GM12865 (cell line): ENCODE measurements around the gene ADCY5.

ENCODE experiments used
- DNase-seq: peaks from one replicate; pipeline ENCODE4 v3.0.0; 2010; ENCODE audit warnings: low read depth
- H3K4me3 ChIP-seq: 2 replicates; pipeline ENCODE4 v1.5.1; 2011; ENCODE audit warnings: mild to moderate bottlenecking, low read depth, low read length, control low read depth
- TF ChIP-seq, protein P1 (sequence below): IDR thresholded peaks from 2 replicates; pipeline ENCODE4 v1.5.1; 2011; ENCODE audit warnings: low read length, control low read depth, low read depth, inconsistent platforms; ENCODE audit not compliant: insufficient read depth; ENCODE audit errors: missing control alignments

ADCY5 gene

DNA sequence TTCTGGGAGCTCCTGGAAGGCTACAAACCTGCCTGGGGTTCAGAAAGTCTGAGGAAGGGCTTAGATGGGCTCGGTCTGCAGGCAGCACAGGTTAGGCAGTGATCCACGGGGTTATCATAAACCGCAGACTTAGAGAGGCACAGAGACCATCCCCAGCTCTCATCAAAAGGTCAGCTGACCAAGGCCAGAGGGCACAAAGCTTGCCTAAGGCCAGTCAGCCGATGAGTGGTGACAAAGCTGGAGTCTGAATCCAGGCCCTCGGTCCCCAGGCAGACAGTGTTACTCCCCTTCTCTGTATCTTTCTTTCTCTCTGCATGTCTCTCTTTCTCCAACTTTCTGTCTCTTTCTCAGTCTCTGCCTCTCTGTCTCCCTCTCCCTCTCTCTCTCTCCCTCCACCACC lies 56.5 kb downstream of the ADCY5 start:
- no peak overlapping the region for H3K4me3 ChIP-seq
- TF ChIP-seq, protein P1, sequence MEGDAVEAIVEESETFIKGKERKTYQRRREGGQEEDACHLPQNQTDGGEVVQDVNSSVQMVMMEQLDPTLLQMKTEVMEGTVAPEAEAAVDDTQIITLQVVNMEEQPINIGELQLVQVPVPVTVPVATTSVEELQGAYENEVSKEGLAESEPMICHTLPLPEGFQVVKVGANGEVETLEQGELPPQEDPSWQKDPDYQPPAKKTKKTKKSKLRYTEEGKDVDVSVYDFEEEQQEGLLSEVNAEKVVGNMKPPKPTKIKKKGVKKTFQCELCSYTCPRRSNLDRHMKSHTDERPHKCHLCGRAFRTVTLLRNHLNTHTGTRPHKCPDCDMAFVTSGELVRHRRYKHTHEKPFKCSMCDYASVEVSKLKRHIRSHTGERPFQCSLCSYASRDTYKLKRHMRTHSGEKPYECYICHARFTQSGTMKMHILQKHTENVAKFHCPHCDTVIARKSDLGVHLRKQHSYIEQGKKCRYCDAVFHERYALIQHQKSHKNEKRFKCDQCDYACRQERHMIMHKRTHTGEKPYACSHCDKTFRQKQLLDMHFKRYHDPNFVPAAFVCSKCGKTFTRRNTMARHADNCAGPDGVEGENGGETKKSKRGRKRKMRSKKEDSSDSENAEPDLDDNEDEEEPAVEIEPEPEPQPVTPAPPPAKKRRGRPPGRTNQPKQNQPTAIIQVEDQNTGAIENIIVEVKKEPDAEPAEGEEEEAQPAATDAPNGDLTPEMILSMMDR, result no peak
- no peak for DNase-seq

DNA sequence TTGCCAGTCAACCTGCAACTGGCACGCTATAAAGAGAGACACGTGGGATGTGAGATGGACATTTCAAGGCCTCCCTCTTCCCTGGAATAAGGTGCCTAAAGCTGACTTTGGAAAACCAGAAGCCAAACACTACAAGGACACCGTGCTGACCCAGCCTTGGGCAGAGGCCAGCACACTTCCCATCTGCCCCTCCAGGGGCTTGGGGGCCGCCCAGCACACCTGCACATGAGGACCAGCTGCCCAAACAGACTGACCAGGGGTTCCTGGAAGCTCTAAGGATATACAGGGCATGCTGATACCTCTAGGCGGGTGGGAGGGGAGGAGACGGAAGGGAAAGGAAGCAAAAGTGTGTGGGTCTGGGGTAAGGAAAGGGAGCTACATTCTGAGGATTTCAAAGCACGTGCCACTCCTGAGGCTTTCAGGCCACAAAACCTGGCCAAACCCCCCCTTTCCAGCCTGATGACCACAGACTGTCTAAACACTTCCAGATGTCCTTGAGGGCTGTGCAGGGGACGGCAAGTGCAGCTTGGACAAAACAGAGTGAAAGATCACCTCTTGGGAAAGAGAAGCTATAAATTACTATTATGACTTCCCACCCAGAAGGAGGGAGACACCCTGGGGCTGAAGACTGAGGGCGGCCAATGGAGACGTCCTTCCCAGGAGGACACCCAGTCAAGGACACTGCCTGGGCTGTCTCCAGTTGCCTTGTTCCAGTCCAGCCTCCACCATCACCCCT lies 57.9 kb downstream of the ADCY5 start:
- TF ChIP-seq, protein P1, result no peak
- H3K4me3 ChIP-seq, result no peak overlapping the region
- no peak for DNase-seq

DNA sequence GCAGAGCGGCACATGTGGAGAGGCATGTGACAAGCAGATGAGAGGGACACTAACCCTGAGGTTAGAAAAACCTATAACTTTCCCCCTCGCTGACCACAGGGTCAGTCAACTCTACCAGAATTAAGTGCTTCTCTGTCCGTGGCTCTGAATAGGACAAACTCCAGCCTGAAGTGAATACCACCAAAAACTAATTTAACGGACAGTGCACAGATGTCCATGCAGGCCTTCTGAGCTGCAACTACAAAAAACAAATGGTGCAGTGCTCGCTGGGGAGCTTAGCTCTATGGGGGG lies 59.3 kb downstream of the ADCY5 start:
- TF ChIP-seq, protein P1, result no peak
- no peak overlapping the region for H3K4me3 ChIP-seq
- no peak for DNase-seq

DNA sequence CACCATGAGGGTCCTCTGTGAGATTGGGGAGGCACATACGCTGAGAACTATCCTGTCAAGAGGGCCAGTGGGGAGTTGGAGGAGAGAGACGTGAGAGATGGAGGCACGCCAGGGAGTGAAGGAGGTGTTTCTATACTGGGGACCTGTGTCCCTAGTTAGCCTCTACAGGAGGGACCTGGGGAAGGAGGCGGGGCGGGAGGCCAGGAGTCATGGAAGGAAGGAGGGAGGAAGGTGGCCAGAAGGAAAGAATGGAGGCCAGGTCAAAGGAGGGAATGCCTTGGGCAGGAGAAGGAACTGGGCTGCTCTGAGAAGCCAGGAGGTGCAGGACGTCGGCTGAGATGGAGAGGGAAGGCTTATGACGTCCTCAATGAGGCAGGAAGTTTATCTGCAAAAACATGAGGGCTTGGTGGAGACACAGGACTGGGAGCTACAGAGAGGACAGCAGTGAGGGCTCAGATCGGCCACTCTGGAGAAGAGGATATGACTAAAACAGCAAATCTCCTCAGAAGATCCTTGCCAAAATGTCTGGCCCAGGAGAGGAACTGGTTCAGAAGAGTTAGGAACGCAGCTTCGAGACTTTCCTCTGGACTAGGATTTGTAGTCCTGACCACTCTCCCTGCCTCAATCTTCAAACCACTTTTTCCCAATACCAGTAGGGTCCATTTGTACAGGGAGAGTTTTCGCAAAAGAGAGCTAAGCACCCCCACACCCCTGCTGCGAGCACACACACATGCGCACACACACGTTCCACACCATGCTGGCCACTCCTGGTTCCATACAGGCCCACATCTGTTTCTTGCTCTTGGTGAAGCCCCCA lies 59.9 kb downstream of the ADCY5 start:
- no peak overlapping the region for H3K4me3 ChIP-seq
- TF ChIP-seq, protein P1, result no peak
- DNase-seq, result no peak

DNA sequence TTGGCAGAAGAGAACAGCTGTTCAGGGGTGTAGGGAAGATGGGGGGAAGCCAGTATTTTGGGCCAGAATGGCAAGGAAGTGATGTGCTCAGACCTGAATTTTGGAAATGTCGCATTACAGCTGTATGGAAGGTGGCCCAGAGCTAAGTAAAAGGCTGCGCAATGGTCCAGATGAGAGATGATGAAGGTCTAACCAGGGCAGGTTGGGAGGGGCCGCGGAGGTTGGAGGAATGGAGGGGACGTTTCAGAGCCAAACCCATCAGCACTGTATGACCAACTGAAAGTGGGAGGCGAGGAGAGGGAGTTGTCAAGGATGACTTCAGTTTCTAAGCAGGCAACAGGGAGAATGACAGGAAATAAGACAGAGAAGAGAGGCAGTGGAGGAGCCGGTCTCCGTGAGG lies 60.8 kb downstream of the ADCY5 start:
- DNase-seq, result no peak
- H3K4me3 ChIP-seq, result no peak overlapping the region
- TF ChIP-seq, protein P1, result no peak

DNA sequence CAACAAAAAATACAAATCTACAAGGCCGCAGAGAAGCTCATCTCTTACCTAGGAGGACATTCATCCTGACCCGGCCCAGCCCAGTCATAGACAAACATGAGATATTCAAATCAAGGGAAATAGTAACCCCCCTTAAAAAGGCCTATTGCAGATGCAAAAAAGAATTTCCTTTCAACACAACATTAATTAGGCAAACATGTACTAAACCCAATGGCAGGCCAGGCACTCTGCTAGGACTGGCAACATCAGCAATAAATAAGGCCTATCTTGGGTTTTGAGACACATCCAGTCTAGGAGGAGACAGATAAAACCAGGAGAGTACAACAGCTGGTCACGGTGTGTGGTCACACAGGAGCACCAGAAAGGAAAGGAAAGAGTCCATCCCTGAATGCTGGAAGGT lies 61.4 kb downstream of the ADCY5 start:
- TF ChIP-seq, protein P1, result no peak
- no peak overlapping the region for H3K4me3 ChIP-seq
- DNase-seq, result no peak

DNA sequence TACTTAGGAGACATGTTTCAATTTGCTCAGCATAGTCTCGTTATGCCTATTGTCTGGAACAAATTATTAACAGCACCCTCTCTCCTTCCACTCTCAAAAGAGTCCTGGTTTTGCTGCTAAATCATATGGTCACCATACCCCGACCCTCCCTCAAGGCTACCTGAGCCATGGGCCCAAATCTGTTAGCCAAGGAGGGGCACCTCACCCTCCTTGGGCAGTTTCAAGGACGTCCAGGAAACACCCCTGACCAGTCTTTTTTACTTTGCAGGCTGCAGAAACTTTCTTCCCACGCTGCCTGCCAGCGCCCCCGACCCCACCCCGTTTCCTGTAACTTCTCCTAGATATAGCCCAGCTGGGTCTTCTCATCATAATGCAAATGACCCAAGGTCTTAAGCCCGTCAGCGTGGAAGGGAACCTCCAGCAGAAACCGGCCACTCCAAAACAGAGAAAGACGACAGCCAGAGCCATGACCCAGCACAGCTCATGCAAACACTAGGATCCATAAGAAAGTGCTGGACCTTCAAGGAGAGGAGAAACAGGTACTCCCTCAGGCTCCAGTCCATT lies 62.3 kb downstream of the ADCY5 start:
- no peak for DNase-seq
- no peak overlapping the region for H3K4me3 ChIP-seq
- TF ChIP-seq, protein P1, result no peak
